Astrocyte (in vitro differentiated cells and primary cell): Measurements from ENCODE around the gene ASB8. TPM values are rescaled to one million over a fixed set of nuclear protein-coding genes. Genes with fewer than 3 reads are reported as not detected.

ENCODE experiments used
- DNase-seq: peaks from one replicate; pipeline ENCODE4 v3.0.0-alpha.2; 2010; ENCODE audit warnings: low read depth
- FAIRE-seq: peaks from 2 replicates; lab custom pipeline; 2011; peaks lifted over from hg19 to GRCh38; lab: Jason Lieb, UNC
- H2AFZ ChIP-seq: 2 replicates; pipeline ENCODE4 v1.6.0; 2012; ENCODE audit warnings: low read depth, low read length, inconsistent platforms
- H3K27ac ChIP-seq: 2 replicates; pipeline ENCODE4 v1.5.1; 2011; ENCODE audit warnings: low read depth, low read length, inconsistent platforms
- H3K27me3 ChIP-seq: 2 replicates; pipeline ENCODE4 v1.6.0; 2011; ENCODE audit warnings: low read length, inconsistent platforms; ENCODE audit not compliant: insufficient read depth
- H3K36me3 ChIP-seq: 2 replicates; pipeline ENCODE4 v1.5.1; 2011; ENCODE audit warnings: low read length, inconsistent platforms; ENCODE audit not compliant: insufficient read depth
- H3K4me1 ChIP-seq: 2 replicates; pipeline ENCODE4 v1.5.1; 2011; ENCODE audit warnings: low read length, inconsistent platforms; ENCODE audit not compliant: insufficient read depth
- H3K4me2 ChIP-seq: 2 replicates; pipeline ENCODE4 v1.6.0; 2012; ENCODE audit warnings: low read length, inconsistent platforms
- H3K4me3 ChIP-seq: 2 replicates; pipeline ENCODE4 v1.5.1; 2011; ENCODE audit warnings: low read depth, mild to moderate bottlenecking, low read length, inconsistent platforms; ENCODE audit not compliant: insufficient read depth
- H3K79me2 ChIP-seq: 2 replicates; pipeline ENCODE4 v1.6.0; 2012; ENCODE audit warnings: mild to moderate bottlenecking, low read length, inconsistent platforms; ENCODE audit not compliant: insufficient read depth
- H3K9ac ChIP-seq: 2 replicates; pipeline ENCODE4 v1.6.0; 2012; ENCODE audit warnings: mild to moderate bottlenecking, low read length, inconsistent platforms
- H3K9me3 ChIP-seq: 2 replicates; pipeline ENCODE4 v1.5.1; 2012; ENCODE audit warnings: low read depth, mild to moderate bottlenecking, low read length, inconsistent platforms; ENCODE audit not compliant: insufficient read depth
- H4K20me1 ChIP-seq: 2 replicates; pipeline ENCODE4 v1.6.0; 2012; ENCODE audit warnings: low read length, inconsistent platforms; ENCODE audit not compliant: insufficient read depth
- H3K27ac Mint-ChIP-seq: one replicate; pipeline ENCODE4 v1.8.0; 2021; ENCODE audit warnings: mild to moderate bottlenecking, mixed read lengths; ENCODE audit not compliant: unreplicated experiment
- H3K27me3 Mint-ChIP-seq: one replicate; pipeline ENCODE4 v1.8.0; 2021; ENCODE audit warnings: low read depth, mixed read lengths; ENCODE audit not compliant: unreplicated experiment
- H3K36me3 Mint-ChIP-seq: one replicate; pipeline ENCODE4 v1.8.0; 2021; ENCODE audit warnings: low read depth, mixed read lengths; ENCODE audit not compliant: unreplicated experiment
- H3K4me1 Mint-ChIP-seq: one replicate; pipeline ENCODE4 v1.8.0; 2021; ENCODE audit warnings: low read depth, mixed read lengths; ENCODE audit not compliant: unreplicated experiment
- H3K4me3 Mint-ChIP-seq: one replicate; pipeline ENCODE4 v1.8.0; 2021; ENCODE audit warnings: mild to moderate bottlenecking, moderate library complexity, mixed read lengths; ENCODE audit not compliant: unreplicated experiment
- H3K9me3 Mint-ChIP-seq: one replicate; pipeline ENCODE4 v1.8.0; 2021; ENCODE audit warnings: mild to moderate bottlenecking, mixed read lengths; ENCODE audit not compliant: unreplicated experiment
- CTCF ChIP-seq: IDR thresholded peaks from 2 replicates; pipeline ENCODE4 v1.5.1; 2011; ENCODE audit warnings: low read depth, mild to moderate bottlenecking, inconsistent platforms, low read length, moderate library complexity; ENCODE audit not compliant: insufficient read depth
- EZH2 ChIP-seq: IDR thresholded peaks from 2 replicates; pipeline ENCODE4 v1.6.1; 2012; ENCODE audit warnings: mild to moderate bottlenecking, low read length, inconsistent platforms; ENCODE audit not compliant: insufficient read depth
- total RNA-seq: library from RNA; stranded (reverse); gene quantifications from 2 replicates; pipeline ENCODE4 v1.2.1, GENCODE V29; 2021

ASB8 gene
- total RNA-seq, 1 donor from 2014 or later = 29.9 TPM

- TF ChIP-seq EZH2 (no peak), CTCF (no peak)
- Histone ChIP-seq H3K4me1 (peaks cover 5% of the 10 kb centered on the region), H4K20me1 (peaks cover 8% of the 10 kb centered on the region), H3K27ac (peak overlapping the region; percentile 58), H2AFZ (peak overlapping the region; percentile 94), H3K36me3 (peaks cover 19% of the 10 kb centered on the region), H3K4me2 (peak overlapping the region; percentile 87), H3K27me3 (peaks cover 3% of the 10 kb centered on the region), H3K9ac (peak overlapping the region; percentile 86), H3K4me3 (peak overlapping the region; percentile 91), H3K79me2 (peaks cover 27% of the 10 kb centered on the region), H3K9me3 (no peaks in the 10 kb centered on the region)
- no peaks in the 10 kb centered on the region for H3K9me3 Mint-ChIP-seq
- H3K4me1 Mint-ChIP-seq = peaks cover 10% of the 10 kb centered on the region
- DNase-seq (peak; percentile 22), FAIRE-seq (no peak)
- peak overlapping the region; percentile 77 for H3K27ac Mint-ChIP-seq
- peaks cover 5% of the 10 kb centered on the region for H3K27me3 Mint-ChIP-seq
- peak overlapping the region; percentile 98 for H3K4me3 Mint-ChIP-seq
- no peaks in the 10 kb centered on the region for H3K36me3 Mint-ChIP-seq
Observed at GRCh38 chr12:48119834-48120195, 37.5 kb downstream of the ASB8 start.

- Histone ChIP-seq H2AFZ (peak within 1 kb of the TSS; percentile 94), H3K36me3 (peaks cover 19% of the 10 kb centered on the region), H4K20me1 (peaks cover 8% of the 10 kb centered on the region), H3K9me3 (no peaks in the 10 kb centered on the region), H3K27me3 (peaks cover 3% of the 10 kb centered on the region), H3K4me1 (peaks cover 5% of the 10 kb centered on the region), H3K9ac (peak within 1 kb of the TSS; percentile 86), H3K27ac (peak within 1 kb of the TSS; percentile 58), H3K4me3 (peak within 1 kb of the TSS; percentile 91), H3K4me2 (peak within 1 kb of the TSS; percentile 87), H3K79me2 (peaks cover 27% of the 10 kb centered on the region)
- Mint-ChIP-seq H3K9me3 (peaks cover 4% of the 10 kb centered on the region), H3K4me1 (peaks cover 10% of the 10 kb centered on the region), H3K36me3 (no peaks in the 10 kb centered on the region), H3K27me3 (peaks cover 5% of the 10 kb centered on the region), H3K4me3 (peak within 1 kb of the TSS; percentile 98), H3K27ac (peak within 1 kb of the TSS; percentile 87)
- no peak for FAIRE-seq
- DNase-seq = peak; percentile 89
- TF ChIP-seq CTCF (no peak), EZH2 (no peak)
Observed at GRCh38 chr12:48119078-48119833, 38.1 kb downstream of the ASB8 start, which contains the start of gene PFKM. Gene PFKM, plus strand, starts transcription at chr12:48119364. Its CDS starts 3,411 bp downstream, at chr12:48122775.
